Fibroblast of the aortic adventitia (primary cell): ENCODE measurements around the gene ZBTB22. TPM values are rescaled to one million over a fixed set of nuclear protein-coding genes. Genes with fewer than 3 reads are reported as not detected.
"Not testable (repeated sequence)": the region's sequence is repeated elsewhere in the genome, so short reads cannot be mapped to it uniquely, and the experiment has no call there.

Source experiments
- DNase-seq: peaks from one replicate; pipeline ENCODE4 v3.0.0-alpha.2; 2010; ENCODE audit warnings: low read depth
- H3K4me3 ChIP-seq: 2 replicates; pipeline ENCODE4 v1.5.1; 2011; ENCODE audit warnings: low read depth, mild to moderate bottlenecking, control low read depth, low read length, moderate library complexity
- total RNA-seq: library from RNA; depleted of rRNA; stranded (reverse); fragments of >200 nt; gene quantifications from 2 replicates; pipeline ENCODE4 v1.2.3, GENCODE V29; 2012; ENCODE audit warnings: low replicate concordance
- TF ChIP-seq, protein P1 (sequence below): IDR thresholded peaks from 2 replicates; pipeline ENCODE4 v1.5.1; 2011; ENCODE audit warnings: mild to moderate bottlenecking, low read length, control low read depth, inconsistent platforms; ENCODE audit not compliant: insufficient read depth

ZBTB22 gene, protein sequence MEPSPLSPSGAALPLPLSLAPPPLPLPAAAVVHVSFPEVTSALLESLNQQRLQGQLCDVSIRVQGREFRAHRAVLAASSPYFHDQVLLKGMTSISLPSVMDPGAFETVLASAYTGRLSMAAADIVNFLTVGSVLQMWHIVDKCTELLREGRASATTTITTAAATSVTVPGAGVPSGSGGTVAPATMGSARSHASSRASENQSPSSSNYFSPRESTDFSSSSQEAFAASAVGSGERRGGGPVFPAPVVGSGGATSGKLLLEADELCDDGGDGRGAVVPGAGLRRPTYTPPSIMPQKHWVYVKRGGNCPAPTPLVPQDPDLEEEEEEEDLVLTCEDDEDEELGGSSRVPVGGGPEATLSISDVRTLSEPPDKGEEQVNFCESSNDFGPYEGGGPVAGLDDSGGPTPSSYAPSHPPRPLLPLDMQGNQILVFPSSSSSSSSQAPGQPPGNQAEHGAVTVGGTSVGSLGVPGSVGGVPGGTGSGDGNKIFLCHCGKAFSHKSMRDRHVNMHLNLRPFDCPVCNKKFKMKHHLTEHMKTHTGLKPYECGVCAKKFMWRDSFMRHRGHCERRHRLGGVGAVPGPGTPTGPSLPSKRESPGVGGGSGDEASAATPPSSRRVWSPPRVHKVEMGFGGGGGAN
- total RNA-seq: 9.0 and 12.8 TPM in 2 replicates

GRCh38 chr6:33317669-33318425 lies at the start of gene ZBTB22:
Gene ZBTB22 (minus strand): TSS chr6:33317744. CDS start chr6:33316916, 828 bp downstream.
- peak; percentile 99 for DNase-seq

GRCh38 chr6:33367009-33367714 lies 49.6 kb upstream of the ZBTB22 start:
- TF ChIP-seq, protein P1, sequence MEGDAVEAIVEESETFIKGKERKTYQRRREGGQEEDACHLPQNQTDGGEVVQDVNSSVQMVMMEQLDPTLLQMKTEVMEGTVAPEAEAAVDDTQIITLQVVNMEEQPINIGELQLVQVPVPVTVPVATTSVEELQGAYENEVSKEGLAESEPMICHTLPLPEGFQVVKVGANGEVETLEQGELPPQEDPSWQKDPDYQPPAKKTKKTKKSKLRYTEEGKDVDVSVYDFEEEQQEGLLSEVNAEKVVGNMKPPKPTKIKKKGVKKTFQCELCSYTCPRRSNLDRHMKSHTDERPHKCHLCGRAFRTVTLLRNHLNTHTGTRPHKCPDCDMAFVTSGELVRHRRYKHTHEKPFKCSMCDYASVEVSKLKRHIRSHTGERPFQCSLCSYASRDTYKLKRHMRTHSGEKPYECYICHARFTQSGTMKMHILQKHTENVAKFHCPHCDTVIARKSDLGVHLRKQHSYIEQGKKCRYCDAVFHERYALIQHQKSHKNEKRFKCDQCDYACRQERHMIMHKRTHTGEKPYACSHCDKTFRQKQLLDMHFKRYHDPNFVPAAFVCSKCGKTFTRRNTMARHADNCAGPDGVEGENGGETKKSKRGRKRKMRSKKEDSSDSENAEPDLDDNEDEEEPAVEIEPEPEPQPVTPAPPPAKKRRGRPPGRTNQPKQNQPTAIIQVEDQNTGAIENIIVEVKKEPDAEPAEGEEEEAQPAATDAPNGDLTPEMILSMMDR: no peak

More at GRCh38 chr6:33317669-33318425, at the start of gene ZBTB22:
- TF ChIP-seq, protein P1: no peak
- peak within 1 kb of the TSS; percentile 70 for H3K4me3 ChIP-seq

GRCh38 chr6:33365206-33365971 lies 47.8 kb upstream of the ZBTB22 start:
- H3K4me3 ChIP-seq, DNase-seq: not testable (repeated sequence)

More at GRCh38 chr6:33367009-33367714, 49.6 kb upstream of the ZBTB22 start:
- H3K4me3 ChIP-seq: no peak overlapping the region
- DNase-seq: no peak

- peak; percentile 49 for DNase-seq
Measured at GRCh38 chr6:33364475-33365205, 47.1 kb upstream of the ZBTB22 start.

DNA sequence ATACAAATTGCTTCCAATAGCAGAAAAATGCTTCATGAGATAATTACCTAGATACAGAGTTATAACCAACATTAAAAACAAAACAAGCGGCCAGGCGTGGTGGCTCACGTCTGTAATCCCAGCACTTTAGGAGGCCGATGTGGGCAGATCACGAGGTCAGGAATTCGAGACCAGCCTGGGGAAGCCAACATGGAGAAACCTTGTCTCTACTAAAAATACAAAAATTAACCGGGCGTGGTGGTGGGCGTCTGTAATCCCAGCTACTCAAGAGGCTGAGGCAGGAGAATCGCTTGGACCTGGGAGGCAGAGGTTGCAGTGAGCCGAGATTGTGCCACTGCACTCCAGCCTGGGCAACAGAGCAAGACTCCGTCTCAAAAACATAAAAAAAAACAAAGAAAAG lies 45.9 kb upstream of the ZBTB22 start:
- H3K4me3 ChIP-seq, DNase-seq: not testable (repeated sequence)

More at GRCh38 chr6:33364475-33365205, 47.1 kb upstream of the ZBTB22 start:
- H3K4me3 ChIP-seq: not testable (repeated sequence)

GRCh38 chr6:33359331-33359730 lies 41.8 kb upstream of the ZBTB22 start:
- no peak for DNase-seq
- no peak overlapping the region for H3K4me3 ChIP-seq
- TF ChIP-seq, protein P1: no peak

DNA sequence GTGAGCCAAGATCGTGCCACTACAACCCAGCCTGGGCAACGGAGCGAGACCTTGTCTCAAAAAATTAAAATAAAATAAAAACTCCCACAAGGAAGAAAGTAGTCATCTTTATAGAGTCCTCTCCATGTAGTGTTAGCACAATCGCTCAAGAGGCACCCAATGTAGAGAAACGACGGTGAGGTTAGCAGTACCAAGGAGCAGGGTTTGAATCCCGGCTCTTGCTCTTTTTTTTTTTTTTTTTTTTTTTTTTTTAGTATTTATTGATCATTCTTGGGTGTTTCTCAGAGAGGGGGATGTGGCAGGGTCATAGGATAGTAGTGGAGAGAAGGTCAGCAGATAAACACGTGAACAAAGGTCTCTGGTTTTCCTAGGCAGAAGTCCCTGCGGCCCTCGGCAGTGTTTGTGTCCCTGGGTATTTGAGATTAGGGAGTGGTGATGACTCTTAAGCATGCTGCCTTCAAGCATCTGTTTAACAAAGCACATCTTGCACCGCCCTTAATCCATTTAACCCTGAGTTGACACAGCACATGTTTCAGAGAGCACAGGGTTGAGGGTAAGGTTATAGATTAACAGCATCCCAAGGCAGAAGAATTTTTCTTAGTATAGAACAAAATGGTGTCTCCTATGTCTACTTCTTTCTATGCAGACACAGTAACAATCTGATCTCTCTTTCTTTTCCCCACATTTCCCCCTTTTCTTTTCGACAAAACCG lies 39.8 kb upstream of the ZBTB22 start:
- not testable (repeated sequence) for DNase-seq, H3K4me3 ChIP-seq
